K562 (cell line): ENCODE results near the gene NT5C3B. TPM values are rescaled to one million over a fixed set of nuclear protein-coding genes. Genes with fewer than 3 reads are reported as not detected.

ENCODE experiments used
- ATAC-seq: fragments of 200-7000 bp; cut with Tn5 transposase; 3 replicates; pipeline ENCODE4 v1.9.1; 2020; ENCODE audit warnings: moderate library complexity
- BruUV-seq: library from RNA; stranded (reverse); fragments of 400-500 nt; replicated peaks from 2 replicates; lab custom pipeline; 2021; lab: Mats Ljungman, UMichigan
- CTCF ChIA-PET: fragments of 300-600 bp; formaldehyde crosslinking; extraction: SDS; loops from one replicate; lab custom pipeline; 2021; ENCODE audit warnings: low intra/inter-chr PET ratio; lab: Yijun Ruan, JAX
- POLR2A ChIA-PET: fragments of 300-600, 350-650 bp; sonication (Branson Sonifier 250); formaldehyde crosslinking; extraction: SDS; loops from one replicate; lab custom pipeline; 2021; ENCODE audit warnings: antibody characterized with exemption, inconsistent platforms; lab: Yijun Ruan, JAX
- DNase-seq, 4 experiments: peaks; one replicate each; pipeline versions ENCODE4 v3.0.0 to v3.0.0-alpha.2; 2011 to 2018; ENCODE audit warnings: low spot score in 3 of 4, mixed read lengths in 3 of 4; ENCODE audit errors: extremely low read depth in 1 of 4
- FAIRE-seq: peaks from 2 replicates; lab custom pipeline; 2011; peaks lifted over from hg19 to GRCh38; lab: Jason Lieb, UNC
- H2AFZ ChIP-seq: 2 replicates; pipeline ENCODE4 v1.6.0; 2011; ENCODE audit warnings: low read depth, low read length, control low read depth, inconsistent platforms
- H3K27ac ChIP-seq: fragments of 200-600 bp; 3 replicates; pipeline ENCODE4 v1.8.0; 2011; ENCODE audit warnings: low read depth, mild to moderate bottlenecking, control low read depth, inconsistent platforms, low read length, moderate library complexity, mixed read lengths; ENCODE audit errors: extremely low read depth
- H3K27me3 ChIP-seq, 2 experiments: fragments of 300-600 bp in 1 of 2; 2 replicates in 1 of 2; 3 replicates in 1 of 2; pipeline versions ENCODE4 v1.6.0 to v1.8.0; 2011; ENCODE audit warnings: inconsistent platforms in 2 of 2, low read length in 2 of 2, mild to moderate bottlenecking in 1 of 2, mixed read lengths in 1 of 2, moderate library complexity in 1 of 2; ENCODE audit not compliant: control insufficient read depth in 2 of 2, insufficient read depth in 2 of 2
- H3K36me3 ChIP-seq: fragments of 300-600 bp; 3 replicates; pipeline ENCODE4 v1.8.0; 2011; ENCODE audit warnings: mild to moderate bottlenecking, low read length, inconsistent platforms; ENCODE audit not compliant: control insufficient read depth, insufficient read depth
- H3K4me1 ChIP-seq, 2 experiments: fragments of 200-600 bp in 1 of 2; replicated peaks in 1 of 2; 2 replicates in 1 of 2; 3 replicates in 1 of 2; pipeline versions ENCODE4 v1.5.1 to v1.8.0; 2011; ENCODE audit warnings: inconsistent platforms in 2 of 2, low read length in 2 of 2, mild to moderate bottlenecking in 1 of 2, mixed read lengths in 1 of 2, moderate library complexity in 1 of 2; ENCODE audit not compliant: control insufficient read depth in 2 of 2, insufficient read depth in 2 of 2
- H3K4me2 ChIP-seq: 2 replicates; pipeline ENCODE4 v1.6.1; 2011; ENCODE audit warnings: low read length, control low read depth, inconsistent platforms, mixed read lengths; ENCODE audit not compliant: insufficient read depth
- H3K4me3 ChIP-seq: fragments of 200-600 bp; sonication (generic), shearing (Covaris generic); 2 replicates; pipeline ENCODE4 v1.5.1; 2016; ENCODE audit warnings: control low read depth, inconsistent platforms
- H3K79me2 ChIP-seq: fragments of 200-600 bp; 3 replicates; pipeline ENCODE4 v1.8.0; 2011; ENCODE audit warnings: low read length, inconsistent platforms; ENCODE audit not compliant: control insufficient read depth, insufficient read depth
- H3K9ac ChIP-seq, 2 experiments: 2 replicates each; pipeline versions ENCODE4 v1.6.0 to v1.6.1; 2011; ENCODE audit warnings: low read depth in 2 of 2, low read length in 2 of 2, control low read depth in 1 of 2, inconsistent platforms in 1 of 2, mild to moderate bottlenecking in 1 of 2, mixed read lengths in 1 of 2; ENCODE audit not compliant: insufficient read depth in 1 of 2
- H3K9me1 ChIP-seq: one replicate; pipeline ENCODE4 v1.6.0; 2011; ENCODE audit warnings: inconsistent platforms, mild to moderate bottlenecking, low read length, moderate library complexity; ENCODE audit not compliant: control insufficient read depth, insufficient read depth
- H3K9me3 ChIP-seq: replicated peaks from 2 replicates; pipeline ENCODE4 v1.5.1; 2011; ENCODE audit warnings: low read depth, low read length, inconsistent platforms; ENCODE audit not compliant: control insufficient read depth, insufficient read depth
- H4K20me1 ChIP-seq: replicated peaks from 2 replicates; pipeline ENCODE4 v1.6.1; 2011; ENCODE audit warnings: low read length, inconsistent platforms, mixed read lengths; ENCODE audit not compliant: control insufficient read depth, insufficient read depth
- GABPB2 ChIP-seq: fragments of 250-450 bp; sonication (Bioruptor Pico); conservative IDR thresholded peaks from 2 replicates; pipeline ENCODE4 v1.5.1; 2021; ENCODE audit warnings: mild to moderate bottlenecking
- KAT8 ChIP-seq: fragments of 450-650 bp; IDR thresholded peaks from 2 replicates; pipeline ENCODE4 v1.6.1; 2016; ENCODE audit warnings: low read depth, mild to moderate bottlenecking
- KLF10 ChIP-seq: fragments of 250-450 bp; sonication (Bioruptor Pico); IDR thresholded peaks from 2 replicates; pipeline ENCODE4 v1.6.1; 2021; ENCODE audit warnings: matching md5 sums
- NCOA1 ChIP-seq: fragments of 450-650 bp; IDR thresholded peaks from 2 replicates; pipeline ENCODE4 v1.6.1; 2016; ENCODE audit warnings: low read depth
- PURB ChIP-seq: sonication (generic); formaldehyde crosslinking; IDR thresholded peaks from 2 replicates; pipeline ENCODE4 v1.9.0; 2021; ENCODE audit warnings: low read depth, mild to moderate bottlenecking, missing genetic modification reagents
- SRSF9 ChIP-seq: fragments of 200-400 bp; formaldehyde crosslinking; IDR thresholded peaks from 2 replicates; pipeline ENCODE4 v1.6.1; 2017; ENCODE audit warnings: low read depth, low read length, borderline replicate concordance
- ZNF561 ChIP-seq: fragments of 450-650 bp; formaldehyde crosslinking; conservative IDR thresholded peaks from 2 replicates; pipeline ENCODE4 v1.4.0; 2020; ENCODE audit warnings: mild to moderate bottlenecking, moderate library complexity
- WGBS: fragments of 100-300 bp; shearing (Covaris generic); methylation state at CpG from one replicate; pipeline ENCODE4 v1.1.6; 2016; ENCODE audit warnings: low coverage, mixed read lengths; ENCODE audit not compliant: insufficient coverage; ENCODE audit errors: missing lambda C conversion rate; 5-methylcytosine and 5-hydroxymethylcytosine counted together
- in situ Hi-C: fragments of 300-500 bp; cut with MboI; formaldehyde crosslinking; loops from 4 replicates; pipeline ENCODE4 v1.15.0; 2018; ENCODE audit warnings: inconsistent platforms, mixed read lengths
- intact Hi-C: fragments of 100-400 bp; cut with micrococcal nuclease; formaldehyde crosslinking; loops from 2 replicates; pipeline ENCODE4 v1.14.2; 2022
- polyA plus RNA-seq, 8 experiments: library from polyadenylated mRNA; depleted of rRNA in 4 of 8; stranded (reverse) in 5 of 8; unstranded in 3 of 8; fragments of >200 nt; fragmentation: Nextera tagmentation in 2 of 8; fragmentation: Illumina TruSeq in 1 of 8; extraction: Ambion mirVana in 2 of 8; extraction: Trizol in 1 of 8; gene quantifications; 2 replicates each; pipeline versions ENCODE4 v1.2.1 to v1.2.3, GENCODE V29; 2011 to 2014; ENCODE audit warnings: inconsistent platforms in 1 of 8, missing spikeins in 1 of 8
- total RNA-seq, 7 experiments: library from RNA; depleted of rRNA in 6 of 7; stranded (reverse); fragments of >200 nt in 6 of 7; fragmentation: Illumina TruSeq in 2 of 7; extraction: Trizol in 2 of 7; gene quantifications; 2 replicates each; pipeline versions ENCODE4 v1.2.1 to v1.2.3, GENCODE V29; 2011 to 2021; ENCODE audit warnings: low replicate concordance in 1 of 7
- TF ChIP-seq, protein P1 (sequence below): fragments of 250-450 bp; sonication (Bioruptor Pico); IDR thresholded peaks from 2 replicates; pipeline ENCODE4 v1.5.0; 2021

NT5C3B gene
- total and polyA plus RNA-seq, 9 of the 15 experiments (the other 6 are each of a cell fraction or from before 2014, with no cell fraction given) = 2.0 to 166 (median 85.0) TPM

DNA sequence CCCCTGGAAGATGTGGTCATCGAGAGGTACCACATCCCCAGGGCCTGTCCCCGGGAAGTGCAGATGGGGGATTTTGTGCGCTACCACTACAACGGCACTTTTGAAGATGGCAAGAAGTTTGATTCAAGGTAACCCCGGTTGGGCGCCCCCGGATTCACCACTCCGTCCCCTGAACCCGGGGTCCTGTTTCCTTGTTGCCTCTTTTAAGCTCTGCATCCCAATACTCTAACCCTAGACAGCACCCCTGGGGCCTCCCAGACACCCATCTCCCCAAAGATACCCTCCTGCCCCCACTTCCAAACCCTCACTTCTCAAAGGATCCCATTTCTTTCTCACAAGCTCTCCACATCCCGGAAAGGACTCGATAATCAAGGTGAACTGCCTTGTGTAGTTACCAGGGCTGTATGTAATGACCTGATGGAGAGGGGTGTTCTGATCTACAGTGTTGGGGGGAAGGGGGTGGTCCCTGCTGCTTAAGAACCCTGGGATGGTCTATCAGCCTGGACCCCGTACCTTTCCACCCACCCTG, 22.8 kb downstream of the NT5C3B start:
- Histone ChIP-seq H2AFZ (no peak overlapping the region), H3K4me3 (no peak overlapping the region), H3K9me1 (no peaks in the 10 kb centered on the region), H3K4me2 (no peak overlapping the region), H3K79me2 (no peaks in the 10 kb centered on the region), H3K27me3 (no peaks in the 10 kb centered on the region), H3K27ac (no peak overlapping the region), H4K20me1 (no peaks in the 10 kb centered on the region), H3K9me3 (no peaks in the 10 kb centered on the region), H3K9ac (no peak overlapping the region; a peak in 1 of 4 replicates), H3K36me3 (no peaks in the 10 kb centered on the region), H3K4me1 (peaks cover 2 to 33% of the 10 kb centered on the region in 2 experiments; a peak in 3 of 5 replicates)
- 66% methylated on average over 9 of the region's 12 CpGs for WGBS
- ChIA-PET POLR2A (interaction anchor here (1.3 kb wide), 1 partner anchor 125 kb away, joined by 3 read pairs; no protein-coding TSS in a partner anchor), CTCF (no interaction called here)
- TF ChIP-seq ZNF561 (CRISPR knock-in tag) (no peak), PURB (CRISPR knock-in tag) (no peak), KLF10 (CRISPR knock-in tag) (no peak), GABPB2 (CRISPR knock-in tag) (no peak), KAT8 (no peak), NCOA1 (no peak), SRSF9 (no peak)
- TF ChIP-seq, protein P1, sequence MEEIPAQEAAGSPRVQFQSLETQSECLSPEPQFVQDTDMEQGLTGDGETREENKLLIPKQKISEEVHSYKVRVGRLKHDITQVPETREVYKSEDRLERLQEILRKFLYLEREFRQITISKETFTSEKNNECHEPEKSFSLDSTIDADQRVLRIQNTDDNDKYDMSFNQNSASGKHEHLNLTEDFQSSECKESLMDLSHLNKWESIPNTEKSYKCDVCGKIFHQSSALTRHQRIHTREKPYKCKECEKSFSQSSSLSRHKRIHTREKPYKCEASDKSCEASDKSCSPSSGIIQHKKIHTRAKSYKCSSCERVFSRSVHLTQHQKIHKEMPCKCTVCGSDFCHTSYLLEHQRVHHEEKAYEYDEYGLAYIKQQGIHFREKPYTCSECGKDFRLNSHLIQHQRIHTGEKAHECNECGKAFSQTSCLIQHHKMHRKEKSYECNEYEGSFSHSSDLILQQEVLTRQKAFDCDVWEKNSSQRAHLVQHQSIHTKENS = no peak
- intact Hi-C loops = no loop called here
- BruUV-seq = no TSS peak
- no peak for ATAC-seq
- in situ Hi-C loops = no loop called here
- no peak for FAIRE-seq
- peak in 1 of 4 experiments; percentile 3 for DNase-seq
